ENCODE results near the gene UTY.

DNA sequence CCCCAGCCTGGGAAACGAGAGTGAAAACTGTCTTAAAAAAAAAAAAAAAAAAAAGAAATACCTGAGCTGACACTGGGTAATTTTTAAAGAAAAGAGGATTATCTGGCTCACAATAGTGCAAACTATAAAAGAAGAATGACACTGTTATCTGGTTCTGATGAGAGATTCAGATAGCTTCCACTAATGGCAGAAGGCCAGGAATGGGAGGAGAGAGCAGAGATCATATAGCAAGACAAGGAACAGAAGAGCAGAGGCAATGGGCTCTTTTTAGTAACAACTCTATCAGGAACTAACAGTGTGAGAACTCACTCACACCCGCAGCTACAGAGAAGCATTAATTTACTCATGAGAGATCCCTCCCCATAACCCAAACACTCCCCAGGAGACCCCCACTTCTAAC, 184.8 kb downstream of the UTY start:
- TF ChIP-seq POLR2AphosphoS5 (IDR thresholded peaks at IDR 0.05; ENCODE audit: low read depth, low read length) (no peak), TCF12 (IDR thresholded peaks at IDR 0.05; ENCODE audit: low read depth, low read length) (no peak), EZH2 (IDR thresholded peaks at IDR 0.05; ENCODE audit: low read depth, low read length, severe bottlenecking) (no peak)
- TF ChIP-seq, protein P1, sequence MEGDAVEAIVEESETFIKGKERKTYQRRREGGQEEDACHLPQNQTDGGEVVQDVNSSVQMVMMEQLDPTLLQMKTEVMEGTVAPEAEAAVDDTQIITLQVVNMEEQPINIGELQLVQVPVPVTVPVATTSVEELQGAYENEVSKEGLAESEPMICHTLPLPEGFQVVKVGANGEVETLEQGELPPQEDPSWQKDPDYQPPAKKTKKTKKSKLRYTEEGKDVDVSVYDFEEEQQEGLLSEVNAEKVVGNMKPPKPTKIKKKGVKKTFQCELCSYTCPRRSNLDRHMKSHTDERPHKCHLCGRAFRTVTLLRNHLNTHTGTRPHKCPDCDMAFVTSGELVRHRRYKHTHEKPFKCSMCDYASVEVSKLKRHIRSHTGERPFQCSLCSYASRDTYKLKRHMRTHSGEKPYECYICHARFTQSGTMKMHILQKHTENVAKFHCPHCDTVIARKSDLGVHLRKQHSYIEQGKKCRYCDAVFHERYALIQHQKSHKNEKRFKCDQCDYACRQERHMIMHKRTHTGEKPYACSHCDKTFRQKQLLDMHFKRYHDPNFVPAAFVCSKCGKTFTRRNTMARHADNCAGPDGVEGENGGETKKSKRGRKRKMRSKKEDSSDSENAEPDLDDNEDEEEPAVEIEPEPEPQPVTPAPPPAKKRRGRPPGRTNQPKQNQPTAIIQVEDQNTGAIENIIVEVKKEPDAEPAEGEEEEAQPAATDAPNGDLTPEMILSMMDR (IDR thresholded peaks at IDR 0.05; ENCODE audit: control extremely low read depth in 1 of 3, insufficient read depth in 1 of 3, low read depth in 1 of 3, low read length in 3 of 3): no peak

All from H1 (cell line).